Keratinocyte (primary cell): ENCODE results near the gene ZFR2. TPM values are rescaled to one million over a fixed set of nuclear protein-coding genes. Genes with fewer than 3 reads are reported as not detected.

Experiments used
- DNase-seq: peaks from one replicate; pipeline ENCODE4 v3.0.0-alpha.2; 2011; ENCODE audit warnings: low read depth, missing footprints, low spot score
- FAIRE-seq: peaks from 2 replicates; lab custom pipeline; 2011; peaks lifted over from hg19 to GRCh38; lab: Jason Lieb, UNC
- H2AFZ ChIP-seq: 2 replicates; pipeline ENCODE4 v1.6.0; 2012; ENCODE audit warnings: low read length, control low read depth, inconsistent platforms; ENCODE audit not compliant: control insufficient read depth
- H3K27ac ChIP-seq: 2 replicates; pipeline ENCODE4 v1.5.1; 2011; ENCODE audit warnings: low read length; ENCODE audit not compliant: control insufficient read depth, insufficient read depth
- H3K27me3 ChIP-seq: 3 replicates; pipeline ENCODE4 v1.6.0; 2011; ENCODE audit warnings: low read length; ENCODE audit not compliant: control insufficient read depth, insufficient read depth; ENCODE audit errors: extremely low read depth
- H3K36me3 ChIP-seq, 2 experiments: 2 replicates in 1 of 2; 3 replicates in 1 of 2; pipeline ENCODE4 v1.5.1; 2011; ENCODE audit warnings: low read length in 2 of 2, mild to moderate bottlenecking in 1 of 2; ENCODE audit not compliant: control insufficient read depth in 2 of 2, insufficient read depth in 2 of 2; ENCODE audit errors: extremely low read depth in 1 of 2
- H3K4me1 ChIP-seq: 3 replicates; pipeline ENCODE4 v1.5.1; 2011; ENCODE audit warnings: low read length; ENCODE audit not compliant: control insufficient read depth, insufficient read depth; ENCODE audit errors: extremely low read depth
- H3K4me2 ChIP-seq: 3 replicates; pipeline ENCODE4 v1.6.0; 2011; ENCODE audit warnings: low read depth, low read length; ENCODE audit not compliant: control insufficient read depth, insufficient read depth; ENCODE audit errors: extremely low read depth
- H3K4me3 ChIP-seq, 3 experiments: fragments of 200-600 bp in 1 of 3; sonication (generic) in 1 of 3; 2 replicates in 2 of 3; 3 replicates in 1 of 3; pipeline ENCODE4 v1.5.1; 2011 to 2016; ENCODE audit warnings: low read length in 3 of 3, mild to moderate bottlenecking in 3 of 3, control low read depth in 2 of 3, inconsistent platforms in 1 of 3, low read depth in 1 of 3, mixed read lengths in 1 of 3, mixed run types in 1 of 3, moderate library complexity in 1 of 3; ENCODE audit not compliant: control insufficient read depth in 2 of 3, insufficient read depth in 2 of 3; ENCODE audit errors: extremely low read depth in 1 of 3
- H3K79me2 ChIP-seq: 2 replicates; pipeline ENCODE4 v1.6.0; 2012; ENCODE audit warnings: low read length; ENCODE audit not compliant: control insufficient read depth, insufficient read depth
- H3K9ac ChIP-seq: 3 replicates; pipeline ENCODE4 v1.6.0; 2011; ENCODE audit warnings: low read length; ENCODE audit not compliant: control insufficient read depth, insufficient read depth; ENCODE audit errors: extremely low read depth
- H3K9me1 ChIP-seq: 3 replicates; pipeline ENCODE4 v1.6.0; 2011; ENCODE audit warnings: low read length; ENCODE audit not compliant: control insufficient read depth, insufficient read depth; ENCODE audit errors: extremely low read depth
- H3K9me3 ChIP-seq: 2 replicates; pipeline ENCODE4 v1.5.1; 2012; ENCODE audit warnings: low read depth, low read length; ENCODE audit not compliant: control insufficient read depth
- H4K20me1 ChIP-seq: 3 replicates; pipeline ENCODE4 v1.6.0; 2011; ENCODE audit warnings: low read length; ENCODE audit not compliant: control insufficient read depth, insufficient read depth; ENCODE audit errors: extremely low read depth
- EZH2 ChIP-seq: IDR thresholded peaks from one replicate; pipeline ENCODE4 v1.6.1; 2012; ENCODE audit warnings: inconsistent platforms, mild to moderate bottlenecking, low read length, moderate library complexity
- dilution Hi-C: fragments of 300-500 bp; cut with MboI; formaldehyde crosslinking; loops from one replicate; pipeline ENCODE4 v1.7.0; 2020; ENCODE audit warnings: low sequenced_read_pairs; ENCODE audit not compliant: extremely low pct_ligation_motif_present
- polyA plus RNA-seq, 5 experiments: library from polyadenylated mRNA; depleted of rRNA in 3 of 5; stranded (reverse) in 3 of 5; stranded (forward) in 1 of 5; unstranded in 1 of 5; fragments of >200 nt; gene quantifications; 1 replicate in 1 of 5; 2 replicates in 3 of 5; 3 replicates in 1 of 5; pipeline versions ENCODE4 v1.2.1 to v1.2.3, GENCODE V29; 2011 to 2012; ENCODE audit warnings: missing spikeins in 2 of 5, low read depth in 1 of 5, low replicate concordance in 1 of 5
- TF ChIP-seq, protein P1 (sequence below), 3 experiments: IDR thresholded peaks in 1 of 3; conservative IDR thresholded peaks in 1 of 3; optimal IDR thresholded peaks in 1 of 3; 2 replicates in 2 of 3; 3 replicates in 1 of 3; pipeline versions ENCODE3 to v1.5.1; 2011; ENCODE audit warnings: low read length in 3 of 3, mild to moderate bottlenecking in 3 of 3, moderate library complexity in 2 of 3, control low read depth in 1 of 3, inconsistent platforms in 1 of 3; ENCODE audit not compliant: insufficient read depth in 2 of 3; ENCODE audit errors: extremely low read depth in 1 of 3

The ZFR2 gene
- polyA plus RNA-seq, 1 donor (not counting 4 experiments of a cell fraction or from before 2014, with no cell fraction given): not detected

DNA sequence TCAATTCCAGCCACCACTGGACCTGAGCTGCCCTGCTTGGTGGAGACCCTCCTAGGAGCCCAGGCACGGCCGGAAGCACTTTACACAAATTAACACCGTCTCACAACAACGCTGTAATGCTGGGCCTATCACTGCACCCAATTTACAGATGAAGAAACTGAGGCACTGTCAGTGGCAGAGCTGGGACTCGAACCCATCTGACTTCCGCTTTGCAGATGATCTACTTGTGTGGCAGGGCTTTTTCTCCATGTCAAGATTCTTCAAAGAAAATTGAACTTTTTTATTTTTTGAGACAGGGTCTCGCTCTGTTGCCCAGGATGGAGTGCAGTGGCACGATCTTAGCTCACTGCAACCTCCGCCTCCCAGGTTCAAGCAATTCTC is 33.8 kb downstream of the ZFR2 start:
- TF ChIP-seq, protein P1, sequence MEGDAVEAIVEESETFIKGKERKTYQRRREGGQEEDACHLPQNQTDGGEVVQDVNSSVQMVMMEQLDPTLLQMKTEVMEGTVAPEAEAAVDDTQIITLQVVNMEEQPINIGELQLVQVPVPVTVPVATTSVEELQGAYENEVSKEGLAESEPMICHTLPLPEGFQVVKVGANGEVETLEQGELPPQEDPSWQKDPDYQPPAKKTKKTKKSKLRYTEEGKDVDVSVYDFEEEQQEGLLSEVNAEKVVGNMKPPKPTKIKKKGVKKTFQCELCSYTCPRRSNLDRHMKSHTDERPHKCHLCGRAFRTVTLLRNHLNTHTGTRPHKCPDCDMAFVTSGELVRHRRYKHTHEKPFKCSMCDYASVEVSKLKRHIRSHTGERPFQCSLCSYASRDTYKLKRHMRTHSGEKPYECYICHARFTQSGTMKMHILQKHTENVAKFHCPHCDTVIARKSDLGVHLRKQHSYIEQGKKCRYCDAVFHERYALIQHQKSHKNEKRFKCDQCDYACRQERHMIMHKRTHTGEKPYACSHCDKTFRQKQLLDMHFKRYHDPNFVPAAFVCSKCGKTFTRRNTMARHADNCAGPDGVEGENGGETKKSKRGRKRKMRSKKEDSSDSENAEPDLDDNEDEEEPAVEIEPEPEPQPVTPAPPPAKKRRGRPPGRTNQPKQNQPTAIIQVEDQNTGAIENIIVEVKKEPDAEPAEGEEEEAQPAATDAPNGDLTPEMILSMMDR (optimal IDR thresholded peaks at IDR 0.05 in 1 of 3, IDR thresholded peaks at IDR 0.05 in 1 of 3, conservative IDR thresholded peaks at IDR 0.05 in 1 of 3; ENCODE audit: extremely low read depth in 1 of 3, insufficient read depth in 2 of 3, low read length in 3 of 3): no peak
- no peak for TF ChIP-seq EZH2

DNA sequence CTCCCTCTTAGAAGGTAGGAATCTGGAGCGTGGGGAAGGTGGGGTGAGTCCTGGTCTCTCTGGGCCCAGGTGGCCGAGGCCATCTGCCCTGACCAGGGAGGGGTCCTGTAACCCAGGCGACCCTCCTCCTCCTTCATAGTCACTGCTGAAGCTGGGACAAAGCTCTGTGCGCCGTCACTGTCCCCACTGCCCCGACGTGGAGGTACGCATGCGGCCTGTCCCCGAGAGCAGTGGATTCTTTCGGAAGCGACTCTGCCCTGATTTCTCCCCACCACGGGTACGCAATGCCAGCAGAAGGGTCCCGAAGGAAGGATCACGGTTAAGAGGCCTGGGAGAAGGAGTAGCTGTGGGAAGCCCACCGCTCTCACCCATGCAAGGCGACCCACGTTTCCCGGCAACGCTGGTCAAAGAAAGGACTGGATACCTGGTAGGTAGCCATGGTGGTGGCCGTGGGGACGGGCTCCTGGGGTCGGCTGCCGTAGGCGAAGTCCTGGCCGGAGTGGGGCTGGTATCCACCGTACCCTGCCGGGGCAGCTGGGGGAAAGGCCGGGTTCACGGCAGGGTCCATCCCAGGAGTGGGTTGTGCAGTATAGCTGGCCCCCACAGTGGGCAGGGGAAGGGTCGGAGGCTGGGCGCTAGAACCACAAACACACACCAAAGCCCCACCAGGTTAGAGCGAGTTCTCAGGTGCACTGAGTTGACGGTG is 34.3 kb downstream of the ZFR2 start:
- H2AFZ ChIP-seq: no peak overlapping the region
- no peak for TF ChIP-seq EZH2
- TF ChIP-seq, protein P1 (optimal IDR thresholded peaks at IDR 0.05 in 1 of 3, IDR thresholded peaks at IDR 0.05 in 1 of 3, conservative IDR thresholded peaks at IDR 0.05 in 1 of 3; ENCODE audit: extremely low read depth in 1 of 3, insufficient read depth in 2 of 3, low read length in 3 of 3): no peak
- H3K79me2 ChIP-seq: no peaks in the 10 kb centered on the region
- no peak overlapping the region for H3K4me3 ChIP-seq
- H3K4me2 ChIP-seq: no peak overlapping the region
- DNase-seq (no peak), FAIRE-seq (no peak)
- H3K27ac ChIP-seq: no peak overlapping the region
- H3K9ac ChIP-seq: no peak overlapping the region
- no peaks in the 10 kb centered on the region for H3K9me1 ChIP-seq
- no peaks in the 10 kb centered on the region for H3K4me1 ChIP-seq
- H3K36me3 ChIP-seq: no peaks in the 10 kb centered on the region
- H3K27me3 ChIP-seq: peaks cover 48% of the 10 kb centered on the region
- dilution Hi-C loops: no loop called here
- no peaks in the 10 kb centered on the region for H4K20me1 ChIP-seq
- peaks cover 9% of the 10 kb centered on the region for H3K9me3 ChIP-seq

More for the DNA sequence above, 33.8 kb downstream of the ZFR2 start:
- H3K79me2 ChIP-seq: no peaks in the 10 kb centered on the region
- DNase-seq: no peak
- no peaks in the 10 kb centered on the region for H4K20me1 ChIP-seq
- H3K4me1 ChIP-seq: no peaks in the 10 kb centered on the region
- no peaks in the 10 kb centered on the region for H3K9me1 ChIP-seq
- H2AFZ ChIP-seq: no peak overlapping the region
- no peaks in the 10 kb centered on the region for H3K36me3 ChIP-seq
- dilution Hi-C loops: no loop called here
- no peak for FAIRE-seq
- no peak overlapping the region for H3K27ac ChIP-seq
- no peak overlapping the region for H3K4me3 ChIP-seq
- H3K4me2 ChIP-seq: no peak overlapping the region
- peaks cover 9% of the 10 kb centered on the region for H3K9me3 ChIP-seq
- H3K9ac ChIP-seq: no peak overlapping the region
- H3K27me3 ChIP-seq: peaks cover 47% of the 10 kb centered on the region
